ENCODE data around the gene RXRA.

RXRA gene

GRCh38 chr9:134433101-134433500 lies 106.8 kb downstream of the RXRA start:
- no peak for DNase-seq (ENCODE audit: low read depth, low spot score)

GRCh38 chr9:134433909-134434882 lies 107.9 kb downstream of the RXRA start:
- no peak for DNase-seq (ENCODE audit: low read depth, low spot score)

- DNase-seq (ENCODE audit: low read depth, low spot score): no peak
These were observed 108.7 kb downstream of the RXRA start for GRCh38 chr9:134434894-134435506.

- no peak for DNase-seq (ENCODE audit: low read depth, low spot score)
These were observed 109.5 kb downstream of the RXRA start for GRCh38 chr9:134435550-134436378.

GRCh38 chr9:134436379-134436762 lies 110.1 kb downstream of the RXRA start:
- DNase-seq (ENCODE audit: low read depth, low spot score): no peak

- DNase-seq (ENCODE audit: low read depth, low spot score): no peak
These were observed 110.7 kb downstream of the RXRA start for GRCh38 chr9:134436911-134437310.

GRCh38 chr9:134437403-134438194 lies 111.3 kb downstream of the RXRA start:
- no peak for DNase-seq (ENCODE audit: low read depth, low spot score)

- no peak for DNase-seq (ENCODE audit: low read depth, low spot score)
These were observed 112.0 kb downstream of the RXRA start for GRCh38 chr9:134438195-134438788.

GRCh38 chr9:134439368-134439784 lies 113.1 kb downstream of the RXRA start:
- DNase-seq (ENCODE audit: low read depth, low spot score): no peak

GRCh38 chr9:134440636-134441226 lies 114.5 kb downstream of the RXRA start:
- DNase-seq (ENCODE audit: low read depth, low spot score): no peak

- DNase-seq (ENCODE audit: low read depth, low spot score): no peak
These were observed 115.2 kb downstream of the RXRA start for GRCh38 chr9:134441227-134442084.

- no peak for DNase-seq (ENCODE audit: low read depth, low spot score)
These were observed 115.8 kb downstream of the RXRA start for GRCh38 chr9:134442085-134442474.

GRCh38 chr9:134442486-134443173 lies 116.4 kb downstream of the RXRA start:
- no peak for DNase-seq (ENCODE audit: low read depth, low spot score)

GRCh38 chr9:134443174-134444037 lies 117.2 kb downstream of the RXRA start:
- peak; percentile 67 for DNase-seq (ENCODE audit: low read depth, low spot score)

- DNase-seq (ENCODE audit: low read depth, low spot score): no peak
These were observed 117.7 kb downstream of the RXRA start for GRCh38 chr9:134444038-134444315.

- no peak for DNase-seq (ENCODE audit: low read depth, low spot score)
These were observed 118.7 kb downstream of the RXRA start for GRCh38 chr9:134445000-134445399.

- peak; percentile 60 for DNase-seq (ENCODE audit: low read depth, low spot score)
These were observed 123.1 kb downstream of the RXRA start for GRCh38 chr9:134449180-134449916.

Measured in activated CD4-positive, CD25-positive, alpha-beta regulatory T cell treated with anti-CD3 and anti-CD28 coated beads, Interleukin-2, amount 50 U/mL, for 16 hours (primary cell).